Erythroblast (primary cell): ENCODE measurements around the gene CDT1.

ENCODE experiments used
- GATA1 ChIP-seq: IDR thresholded peaks from 2 replicates; pipeline ENCODE4 v1.6.1; 2011; ENCODE audit warnings: low read depth, mild to moderate bottlenecking, control low read depth, low read length, moderate library complexity
- POLR2A ChIP-seq: IDR thresholded peaks from 2 replicates; pipeline ENCODE4 v1.6.1; 2011; ENCODE audit warnings: mild to moderate bottlenecking, low read length

DNA sequence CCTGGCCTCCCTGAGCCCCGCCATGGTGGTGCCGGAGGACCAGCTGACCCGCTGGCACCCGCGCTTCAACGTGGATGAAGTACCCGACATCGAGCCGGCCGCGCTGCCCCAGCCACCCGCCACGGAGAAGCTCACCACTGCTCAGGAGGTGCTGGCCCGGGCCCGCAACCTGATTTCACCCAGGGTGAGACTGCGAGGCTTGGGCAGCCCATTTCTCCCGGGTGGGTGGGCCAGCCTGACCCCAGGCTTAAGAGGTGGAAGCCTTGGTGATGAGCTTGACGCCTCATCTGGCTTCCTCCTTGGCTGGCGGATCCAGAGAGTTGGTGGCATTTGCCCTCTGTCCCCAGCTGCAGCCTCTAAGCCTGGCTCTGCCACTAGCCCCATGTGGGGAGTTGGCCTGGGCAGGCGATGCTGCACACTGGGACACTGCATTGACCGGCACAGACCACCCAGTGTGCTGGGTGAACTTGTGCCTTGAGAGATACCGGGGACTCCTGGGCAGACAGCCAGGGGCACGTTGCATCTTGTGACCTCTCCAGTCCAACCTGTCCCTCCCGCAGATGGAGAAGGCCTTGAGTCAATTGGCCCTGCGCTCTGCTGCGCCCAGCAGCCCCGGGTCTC, 3.0 kb downstream of the CDT1 start:
- peak; percentile 6 for TF ChIP-seq POLR2A
- TF ChIP-seq GATA1: no peak
